CD4-positive, alpha-beta T cell treated with Interleukin-6 for 4 hours (primary cell): ENCODE results near the gene MMS22L.

Experiments used
- DNase-seq: peaks from one replicate; pipeline ENCODE4 v3.0.0-alpha.2; 2020; ENCODE audit warnings: mixed read lengths

MMS22L gene

GRCh38 chr6:97136626-97137358 is 146.2 kb downstream of the MMS22L start:
- no peak for DNase-seq

GRCh38 chr6:97133067-97133466 is 149.9 kb downstream of the MMS22L start:
- DNase-seq, result no peak

- DNase-seq, result no peak
These were observed 153.9 kb downstream of the MMS22L start for GRCh38 chr6:97129106-97129505.

GRCh38 chr6:97128507-97128906 is 154.5 kb downstream of the MMS22L start:
- DNase-seq, result no peak

GRCh38 chr6:97123652-97124051 is 159.4 kb downstream of the MMS22L start:
- no peak for DNase-seq

GRCh38 chr6:97123112-97123511 is 159.9 kb downstream of the MMS22L start:
- DNase-seq, result no peak

- DNase-seq, result no peak
These were observed 162.5 kb downstream of the MMS22L start for GRCh38 chr6:97120511-97120910.

- DNase-seq, result no peak
These were observed 168.4 kb downstream of the MMS22L start for GRCh38 chr6:97114645-97115044.

GRCh38 chr6:97113170-97113569 is 169.8 kb downstream of the MMS22L start:
- DNase-seq, result no peak

- no peak for DNase-seq
These were observed 171.8 kb downstream of the MMS22L start for GRCh38 chr6:97111243-97111642.

GRCh38 chr6:97110626-97111025 is 172.4 kb downstream of the MMS22L start:
- no peak for DNase-seq

GRCh38 chr6:97110149-97110548 is 172.9 kb downstream of the MMS22L start:
- no peak for DNase-seq

- DNase-seq, result no peak
These were observed 173.6 kb downstream of the MMS22L start for GRCh38 chr6:97109444-97109843.

- DNase-seq, result no peak
These were observed 180.7 kb downstream of the MMS22L start for GRCh38 chr6:97102145-97102790.

GRCh38 chr6:97100696-97101095 is 182.3 kb downstream of the MMS22L start:
- no peak for DNase-seq

- no peak for DNase-seq
These were observed 185.7 kb downstream of the MMS22L start for GRCh38 chr6:97097068-97098047.

- DNase-seq, result no peak
These were observed 187.6 kb downstream of the MMS22L start for GRCh38 chr6:97095311-97095850.

GRCh38 chr6:97094376-97094775 is 188.6 kb downstream of the MMS22L start:
- DNase-seq, result no peak

GRCh38 chr6:97092673-97093305 is 190.2 kb downstream of the MMS22L start:
- no peak for DNase-seq
